ENCODE data around the gene RAPGEF4. TPM values are rescaled to one million over a fixed set of nuclear protein-coding genes. Genes with fewer than 3 reads are reported as not detected.

The RAPGEF4 gene
- total and polyA plus RNA-seq, 2 donors (not counting 1 experiment from before 2014, with no cell fraction given): 0.22 to 0.30 TPM

- no peaks in the 10 kb centered on the region for H3K79me2 ChIP-seq (ENCODE audit: control insufficient read depth, insufficient read depth, low read length)
- H3K4me1 ChIP-seq (ENCODE audit: control insufficient read depth in 2 of 2, insufficient read depth in 2 of 2, low read length in 2 of 2): no peaks in the 10 kb centered on the region
- H4K20me1 ChIP-seq (ENCODE audit: control insufficient read depth, insufficient read depth, low read length, poor library complexity, severe bottlenecking): no peaks in the 10 kb centered on the region
- no peak overlapping the region for H3K9ac ChIP-seq (ENCODE audit: low read length)
- ChIA-PET CTCF (interaction anchor here (0.5 to 1.3 kb wide), 3 partner anchors 9 to 103 kb away, joined by 3 to 6 read pairs (median 3); no protein-coding TSS in a partner anchor), POLR2A (no interaction called here)
- peaks cover 7% of the 10 kb centered on the region for H3K27me3 Mint-ChIP-seq
- no peak overlapping the region for H3K4me3 ChIP-seq (ENCODE audit: control extremely low read depth in 1 of 5, extremely low read depth in 1 of 5, insufficient read depth in 1 of 5, low read depth in 2 of 5, low read length in 4 of 5)
- ATAC-seq (ENCODE audit: low read depth): no peak
- no peak overlapping the region for H3K4me3 Mint-ChIP-seq
- no peak overlapping the region for H3K4me2 ChIP-seq (replicated peaks; ENCODE audit: low read depth, low read length, poor library complexity, severe bottlenecking)
- no peaks in the 10 kb centered on the region for H3K4me1 Mint-ChIP-seq
- DNase-seq: no peak
- no peak for TF ChIP-seq EZH2 (IDR thresholded peaks at IDR 0.05; ENCODE audit: borderline replicate concordance, insufficient read depth, low read depth, low read length, poor library complexity, severe bottlenecking)
- TF ChIP-seq CTCF (IDR thresholded peaks at IDR 0.05): no peak
- no peaks in the 10 kb centered on the region for H3K27me3 ChIP-seq (replicated peaks in 1 of 4; ENCODE audit: control extremely low read depth in 1 of 4, control insufficient read depth in 3 of 4, insufficient read depth in 4 of 4, low read length in 3 of 4)
- H3K9me3 ChIP-seq (ENCODE audit: control extremely low read depth in 1 of 3, control insufficient read depth in 2 of 3, insufficient read depth in 1 of 3, low read length in 2 of 3): no peaks in the 10 kb centered on the region
- H3K36me3 ChIP-seq (replicated peaks in 1 of 2; ENCODE audit: control extremely low read depth in 1 of 2, control insufficient read depth in 1 of 2, extremely low read depth in 1 of 2, insufficient read depth in 2 of 2, low read length in 1 of 2): no peaks in the 10 kb centered on the region
- 86% methylated on average over 5 of the region's 6 CpGs for WGBS (ENCODE audit: insufficient coverage)
- no peaks in the 10 kb centered on the region for H3K9me3 Mint-ChIP-seq (ENCODE audit: insufficient read depth)
- no peak overlapping the region for H3K27ac Mint-ChIP-seq
- intact Hi-C loops (cut with micrococcal nuclease): no loop called here
- H3K27ac ChIP-seq (ENCODE audit: low read length in 2 of 2): no peak overlapping the region
- H2AFZ ChIP-seq (ENCODE audit: insufficient read depth, low read depth, low read length, poor library complexity, severe bottlenecking): no peak overlapping the region
Measured at GRCh38 chr2:173017646-173018420, 282.2 kb downstream of the RAPGEF4 start.

GRCh38 chr2:173019755-173020154, 284.1 kb downstream of the RAPGEF4 start:
- ChIA-PET POLR2A (no interaction called here), CTCF (no interaction called here)
- ATAC-seq (ENCODE audit: low read depth): no peak
- Histone ChIP-seq H3K36me3 (replicated peaks in 1 of 2; ENCODE audit: control extremely low read depth in 1 of 2, control insufficient read depth in 1 of 2, extremely low read depth in 1 of 2, insufficient read depth in 2 of 2, low read length in 1 of 2) (no peaks in the 10 kb centered on the region), H3K79me2 (ENCODE audit: control insufficient read depth, insufficient read depth, low read length) (no peaks in the 10 kb centered on the region), H3K27ac (ENCODE audit: low read length in 2 of 2) (no peak overlapping the region), H3K9me3 (ENCODE audit: control extremely low read depth in 1 of 3, control insufficient read depth in 2 of 3, insufficient read depth in 1 of 3, low read length in 2 of 3) (no peaks in the 10 kb centered on the region), H3K4me3 (ENCODE audit: control extremely low read depth in 1 of 5, extremely low read depth in 1 of 5, insufficient read depth in 1 of 5, low read depth in 2 of 5, low read length in 4 of 5) (no peak overlapping the region), H4K20me1 (ENCODE audit: control insufficient read depth, insufficient read depth, low read length, poor library complexity, severe bottlenecking) (no peaks in the 10 kb centered on the region), H3K4me2 (replicated peaks; ENCODE audit: low read depth, low read length, poor library complexity, severe bottlenecking) (no peak overlapping the region), H3K27me3 (replicated peaks in 1 of 4; ENCODE audit: control extremely low read depth in 1 of 4, control insufficient read depth in 3 of 4, insufficient read depth in 4 of 4, low read length in 3 of 4) (peaks cover 0 to 2% (median 0%) of the 10 kb centered on the region in 4 experiments), H2AFZ (ENCODE audit: insufficient read depth, low read depth, low read length, poor library complexity, severe bottlenecking) (no peak overlapping the region), H3K4me1 (ENCODE audit: control insufficient read depth in 2 of 2, insufficient read depth in 2 of 2, low read length in 2 of 2) (no peaks in the 10 kb centered on the region), H3K9ac (ENCODE audit: low read length) (no peak overlapping the region)
- Mint-ChIP-seq H3K27me3 (peaks cover 6% of the 10 kb centered on the region), H3K27ac (no peak overlapping the region), H3K4me3 (no peak overlapping the region), H3K9me3 (ENCODE audit: insufficient read depth) (no peaks in the 10 kb centered on the region), H3K4me1 (no peaks in the 10 kb centered on the region)
- intact Hi-C loops (cut with micrococcal nuclease): no loop called here
- TF ChIP-seq CTCF (IDR thresholded peaks at IDR 0.05) (no peak), EZH2 (IDR thresholded peaks at IDR 0.05; ENCODE audit: borderline replicate concordance, insufficient read depth, low read depth, low read length, poor library complexity, severe bottlenecking) (no peak)
- DNase-seq: no peak

Measured in B cell (primary cell).